Stimulated activated CD4-positive, alpha-beta T cell treated with anti-CD3 and anti-CD28 coated beads, Interleukin-15, amount 100 ng/mL, for 48 hours (primary cell): Measurements from ENCODE around the gene NENF.

Experiments
- DNase-seq, 2 donors: peaks; one replicate each; pipeline ENCODE4 v3.0.0-alpha.2; 2020; ENCODE audit warnings: low read depth in 2 of 2

NENF gene

GRCh38 chr1:212481438-212481767 is 48.7 kb downstream of the NENF start:
- no peak for DNase-seq

GRCh38 chr1:212482006-212482636 is 49.4 kb downstream of the NENF start:
- no peak for DNase-seq

GRCh38 chr1:212482637-212483441 is 50.1 kb downstream of the NENF start:
- no peak for DNase-seq

- no peak for DNase-seq
These were observed 52.2 kb downstream of the NENF start for GRCh38 chr1:212484701-212485570.

- no peak for DNase-seq
These were observed 52.8 kb downstream of the NENF start for GRCh38 chr1:212485571-212485912.

GRCh38 chr1:212485913-212486618 is 53.3 kb downstream of the NENF start:
- no peak for DNase-seq

GRCh38 chr1:212486619-212486975 is 53.9 kb downstream of the NENF start:
- no peak for DNase-seq

- no peak for DNase-seq
These were observed 54.6 kb downstream of the NENF start for GRCh38 chr1:212487286-212487685.

- DNase-seq, result no peak
These were observed 55.2 kb downstream of the NENF start for GRCh38 chr1:212487774-212488435.

GRCh38 chr1:212488436-212489283 is 55.9 kb downstream of the NENF start:
- DNase-seq, result peak; percentile 23 to 25

- no peak for DNase-seq
These were observed 56.7 kb downstream of the NENF start for GRCh38 chr1:212489284-212489859.

GRCh38 chr1:212490276-212490675 is 57.6 kb downstream of the NENF start:
- no peak for DNase-seq

GRCh38 chr1:212491454-212491853 is 58.7 kb downstream of the NENF start:
- no peak for DNase-seq
